Gastrocnemius medialis (tissue), 4 donors: Measurements from ENCODE around the gene LRP1. TPM values are rescaled to one million over a fixed set of nuclear protein-coding genes. Genes with fewer than 3 reads are reported as not detected.
A peak's percentile ranks its signal among the peaks of the same experiment; 100 is the strongest.

Experiments used
- ATAC-seq, 2 donors: fragments of 150-250 bp; one replicate each; pipeline ENCODE4 v1.9.1; 2016
- DNase-seq, 2 donors: peaks; one replicate each; pipeline ENCODE4 v3.0.0-alpha.2; 2019
- H3K27ac ChIP-seq, 4 donors: fragments of 200-600 bp; sonication (generic); 1 replicate in 1 of 4; 2 replicates in 3 of 4; pipeline ENCODE4 v1.5.1; 2016 to 2018; ENCODE audit warnings: mild to moderate bottlenecking in 2 of 4, moderate library complexity in 1 of 4
- H3K27me3 ChIP-seq, 3 donors: fragments of 200-600 bp; sonication (generic) in 2 of 3; 1 replicate in 1 of 3; 2 replicates in 2 of 3; pipeline versions ENCODE4 v1.5.1 to v1.6.0; 2016 to 2019; ENCODE audit warnings: mild to moderate bottlenecking in 1 of 3, moderate library complexity in 1 of 3
- H3K36me3 ChIP-seq, 2 donors: fragments of 200-600 bp; sonication (generic) in 1 of 2; one replicate each; pipeline ENCODE4 v1.5.1; 2017 to 2018
- H3K4me1 ChIP-seq, 2 donors: fragments of 200-600 bp; sonication (generic) in 1 of 2; one replicate each; pipeline ENCODE4 v1.5.1; 2016 to 2017; ENCODE audit warnings: mild to moderate bottlenecking in 2 of 2
- H3K4me3 ChIP-seq, 4 donors: fragments of 200-600 bp; sonication (generic) in 3 of 4; 1 replicate in 1 of 4; 2 replicates in 3 of 4; pipeline ENCODE4 v1.5.1; 2016 to 2019; ENCODE audit warnings: mild to moderate bottlenecking in 2 of 4
- H3K9me3 ChIP-seq, 3 donors: fragments of 200-600 bp; sonication (generic) in 2 of 3; 1 replicate in 1 of 3; 2 replicates in 2 of 3; pipeline ENCODE4 v1.5.1; 2016 to 2019
- CTCF ChIP-seq, 5 experiments: fragments of 450-650 bp in 3 of 5; fragments of 200-600 bp in 2 of 5; sonication (generic) in 2 of 5; IDR thresholded peaks in 4 of 5; conservative IDR thresholded peaks in 1 of 5; 1 replicate in 4 of 5; 2 replicates in 1 of 5; pipeline ENCODE4 v1.5.1; 2016 to 2019; ENCODE audit warnings: antibody characterized with exemption in 5 of 5, mild to moderate bottlenecking in 3 of 5, moderate library complexity in 3 of 5
- POLR2A ChIP-seq, 2 donors: fragments of 450-650 bp; IDR thresholded peaks; one replicate each; pipeline ENCODE4 v1.6.1; 2017; ENCODE audit warnings: antibody characterized with exemption in 2 of 2, mild to moderate bottlenecking in 2 of 2, moderate library complexity in 2 of 2
- in situ Hi-C, 4 donors: fragments of 200-750 bp; cut with MboI; loops; one replicate each; pipeline versions ENCODE4 v1.15.0 to v1.8.0; 2017; ENCODE audit warnings: low sequenced_read_pairs in 4 of 4
- intact Hi-C: fragments of 100-400 bp; cut with DNase I; formaldehyde crosslinking; loops from one replicate; pipeline ENCODE4 v1.15.1; 2023; ENCODE audit warnings: low total_unique reads
- total RNA-seq, 4 donors: library from RNA; depleted of rRNA; stranded (reverse); fragments of >200 nt; gene quantifications; one replicate each; pipeline versions ENCODE4 v1.1.0 to v1.2.3, GENCODE V29; 2016

Gene LRP1
- total RNA-seq, 4 donors from 2014 or later: 26.1 to 53.5 (median 49.8) TPM

GRCh38 chr12:57131896-57132744 is 3.8 kb downstream of the LRP1 start:
- DNase-seq (no peak), ATAC-seq (no peak)
- H3K4me1 ChIP-seq: peaks cover 19 to 32% of the 10 kb centered on the region in 2 donors
- H3K4me3 ChIP-seq: peak overlapping the region in 3 of 4 donors; percentile 8 to 17 (median 11)
- TF ChIP-seq CTCF (IDR thresholded peaks at IDR 0.05 in 4 of 5, conservative IDR thresholded peaks at IDR 0.05 in 1 of 5): no peak
- TF ChIP-seq POLR2A (IDR thresholded peaks at IDR 0.05): no peak
- in situ Hi-C loops: no loop called here
- intact Hi-C loops: no loop called here
- H3K27ac ChIP-seq: peak overlapping the region; percentile 87 to 94 (median 90)
- no peaks in the 10 kb centered on the region for H3K27me3 ChIP-seq
- no peaks in the 10 kb centered on the region for H3K9me3 ChIP-seq
- no peaks in the 10 kb centered on the region for H3K36me3 ChIP-seq

GRCh38 chr12:57133013-57133569 is 4.8 kb downstream of the LRP1 start:
- in situ Hi-C loops (no loop called here), intact Hi-C loops (no loop called here)
- H3K9me3 ChIP-seq: no peaks in the 10 kb centered on the region
- H3K4me1 ChIP-seq: peaks cover 21 to 30% of the 10 kb centered on the region in 2 donors
- peak overlapping the region; percentile 87 to 94 (median 90) for H3K27ac ChIP-seq
- DNase-seq (no peak), ATAC-seq (no peak)
- peak overlapping the region in 2 of 4 donors; percentile 8 to 11 for H3K4me3 ChIP-seq
- no peaks in the 10 kb centered on the region for H3K36me3 ChIP-seq
- no peaks in the 10 kb centered on the region for H3K27me3 ChIP-seq
- TF ChIP-seq CTCF (IDR thresholded peaks at IDR 0.05 in 4 of 5, conservative IDR thresholded peaks at IDR 0.05 in 1 of 5) (no peak), POLR2A (IDR thresholded peaks at IDR 0.05) (no peak)

- intact Hi-C loops: no loop called here
- DNase-seq (peak in 1 of 2 donors; percentile 33), ATAC-seq (no peak)
- Histone ChIP-seq H3K27me3 (no peaks in the 10 kb centered on the region), H3K4me1 (peaks cover 25 to 30% of the 10 kb centered on the region in 2 donors), H3K4me3 (no peak overlapping the region), H3K36me3 (no peaks in the 10 kb centered on the region), H3K9me3 (no peaks in the 10 kb centered on the region), H3K27ac (peak overlapping the region; percentile 87 to 94 (median 90))
- no peak for TF ChIP-seq CTCF (IDR thresholded peaks at IDR 0.05 in 4 of 5, conservative IDR thresholded peaks at IDR 0.05 in 1 of 5)
- TF ChIP-seq POLR2A (IDR thresholded peaks at IDR 0.05): no peak
- in situ Hi-C loops: no loop called here
Measured at GRCh38 chr12:57133916-57134315, 5.6 kb downstream of the LRP1 start.

- H3K27me3 ChIP-seq: no peaks in the 10 kb centered on the region
- in situ Hi-C loops: no loop called here
- TF ChIP-seq CTCF (IDR thresholded peaks at IDR 0.05 in 4 of 5, conservative IDR thresholded peaks at IDR 0.05 in 1 of 5): no peak
- no peak for TF ChIP-seq POLR2A (IDR thresholded peaks at IDR 0.05)
- peak overlapping the region; percentile 87 to 94 (median 90) for H3K27ac ChIP-seq
- ATAC-seq (no peak), DNase-seq (no peak)
- H3K4me3 ChIP-seq: no peak overlapping the region
- no peaks in the 10 kb centered on the region for H3K36me3 ChIP-seq
- no peaks in the 10 kb centered on the region for H3K9me3 ChIP-seq
- intact Hi-C loops: no loop called here
- peaks cover 25 to 32% of the 10 kb centered on the region in 2 donors for H3K4me1 ChIP-seq
Measured at GRCh38 chr12:57134949-57135348, 6.7 kb downstream of the LRP1 start.
